Activated CD8-positive, alpha-beta memory T cell treated with anti-CD3 and anti-CD28 coated beads for 1 hour (primary cell): ENCODE measurements around the gene PDE5A.
A peak's percentile ranks its signal among the peaks of the same experiment; 100 is the strongest.
"Not testable (repeated sequence)": the region's sequence is repeated elsewhere in the genome, so short reads cannot be mapped to it uniquely, and the experiment has no call there.

Source experiments
- DNase-seq, 2 donors: peaks; one replicate each; pipeline ENCODE4 v3.0.0-alpha.2; 2020; ENCODE audit warnings: low read depth in 1 of 2; ENCODE audit errors: extremely low read depth in 1 of 2

Gene PDE5A

DNA sequence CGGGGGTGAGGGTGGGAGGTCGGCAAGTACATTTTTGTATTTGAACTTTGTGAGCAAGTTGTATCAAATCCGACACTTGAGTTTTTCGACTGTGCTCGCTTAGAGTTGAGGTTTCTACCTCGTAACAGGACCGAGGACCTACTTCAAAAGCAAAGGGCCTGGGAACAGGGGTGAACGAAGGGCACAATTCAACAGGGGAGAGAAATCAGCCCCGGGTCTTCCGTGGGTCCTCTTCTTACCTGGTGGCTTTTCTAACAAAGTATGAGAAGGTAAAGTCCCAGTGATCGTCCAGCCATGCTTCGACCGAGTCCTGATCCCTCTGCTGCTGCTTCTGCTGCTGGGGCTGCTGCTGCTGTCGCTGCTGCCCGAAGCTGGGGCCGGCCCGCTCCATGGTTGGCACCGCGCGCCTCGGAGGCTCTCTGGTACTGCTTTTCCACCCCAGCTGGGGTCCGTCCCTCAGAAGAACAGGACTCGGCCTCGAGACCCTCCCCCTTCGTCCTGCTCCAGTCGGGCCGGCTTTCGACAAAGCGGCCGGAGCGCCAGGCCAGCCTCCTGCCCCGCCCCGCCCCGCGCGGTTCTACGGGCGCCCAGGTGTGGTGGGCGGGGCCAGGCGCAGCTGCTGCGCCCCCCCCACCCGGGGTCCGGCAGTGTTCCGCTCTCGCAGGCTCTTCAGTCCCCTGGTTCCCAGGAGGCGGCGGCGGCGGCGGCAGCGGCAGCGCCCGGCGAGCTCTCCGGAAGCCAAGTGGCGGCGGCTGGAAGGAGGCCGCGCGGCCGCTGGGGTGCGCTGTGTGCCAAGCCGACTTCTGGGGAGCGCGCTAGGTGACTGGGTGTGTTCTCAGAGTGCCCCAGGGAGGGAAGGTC, at the start of gene PDE5A:
Gene PDE5A, minus strand, starts transcription at position 524 of the 861 bp plus-strand sequence. Its CDS starts 133 bp downstream, at position 391.
- peak in 1 of 2 donors; percentile 62 for DNase-seq

DNA sequence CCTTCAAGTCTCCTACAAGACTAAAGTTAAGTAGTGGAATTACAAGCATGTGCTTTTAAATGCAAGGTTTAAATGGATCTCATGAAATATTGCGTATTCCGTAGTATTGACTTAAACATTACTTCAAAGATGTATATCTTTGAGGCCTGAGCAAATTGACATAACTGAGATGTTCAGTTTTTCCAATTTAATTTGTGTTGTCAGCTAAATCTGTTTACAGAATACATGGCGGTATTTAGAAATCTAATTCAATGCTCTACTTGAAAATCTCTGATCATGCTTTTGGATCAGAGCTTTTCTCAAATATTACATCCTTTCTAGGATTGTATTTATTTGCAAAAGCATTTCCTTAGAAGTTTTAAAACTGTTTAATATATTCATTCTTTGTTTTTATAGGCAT, 47.5 kb upstream of the PDE5A start:
- DNase-seq, result no peak

DNA sequence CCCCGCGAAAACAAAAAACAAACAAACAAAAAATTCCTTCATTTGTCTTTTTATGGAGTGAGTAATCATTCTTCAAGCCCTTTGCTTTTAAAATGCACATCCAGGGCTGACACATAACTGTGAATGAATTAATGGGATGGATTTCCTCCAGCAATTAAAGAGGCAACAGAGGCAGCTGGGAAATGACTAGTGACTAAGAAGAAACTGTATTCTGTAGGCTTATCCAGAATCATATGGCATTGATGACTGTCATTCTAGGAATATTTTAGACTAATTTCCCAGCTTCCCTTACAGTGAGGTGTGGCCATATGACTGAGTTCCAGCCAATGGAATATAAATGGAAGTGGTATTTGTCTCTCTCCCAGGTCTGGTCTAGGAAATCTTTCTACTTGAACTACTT, 46.8 kb upstream of the PDE5A start:
- no peak for DNase-seq

DNA sequence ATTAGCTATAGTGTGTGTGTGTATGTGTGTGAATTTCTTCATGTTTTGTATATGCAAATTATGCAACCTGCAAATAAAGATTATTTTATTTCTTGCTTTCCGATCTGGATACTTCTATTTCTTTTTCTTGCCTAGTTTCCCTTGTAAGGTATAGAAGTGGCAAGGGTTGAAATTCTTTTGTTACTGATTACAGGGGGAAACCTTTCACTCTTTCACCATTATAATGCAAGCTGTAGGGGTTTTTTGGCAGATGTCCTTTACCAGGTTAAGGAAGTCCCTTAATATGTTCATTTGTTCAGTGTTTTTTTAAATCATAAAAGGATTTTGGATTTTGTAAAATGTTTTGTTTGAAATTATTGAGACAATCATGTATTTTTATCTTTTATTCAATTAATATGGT, 44.3 kb upstream of the PDE5A start:
- DNase-seq, result no peak

DNA sequence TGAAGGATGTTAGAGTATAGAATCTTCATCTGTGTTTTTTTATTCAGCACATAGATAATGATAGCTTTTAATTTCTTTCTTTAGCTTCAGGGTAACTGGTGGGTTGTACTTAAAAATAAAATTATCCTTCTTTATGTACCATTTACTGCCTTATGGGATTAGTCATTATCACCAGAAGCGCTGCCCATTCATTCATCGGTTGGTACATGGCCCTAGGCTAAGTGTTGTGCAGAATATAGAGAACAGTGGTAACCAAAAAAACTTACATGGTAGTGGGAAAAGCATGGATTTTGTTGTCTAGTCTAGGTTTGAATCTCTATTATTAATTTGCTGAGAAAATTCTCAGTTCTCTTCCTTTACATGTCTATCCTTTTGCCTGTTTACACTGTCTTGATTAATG, 43.5 kb upstream of the PDE5A start:
- DNase-seq, result no peak

DNA sequence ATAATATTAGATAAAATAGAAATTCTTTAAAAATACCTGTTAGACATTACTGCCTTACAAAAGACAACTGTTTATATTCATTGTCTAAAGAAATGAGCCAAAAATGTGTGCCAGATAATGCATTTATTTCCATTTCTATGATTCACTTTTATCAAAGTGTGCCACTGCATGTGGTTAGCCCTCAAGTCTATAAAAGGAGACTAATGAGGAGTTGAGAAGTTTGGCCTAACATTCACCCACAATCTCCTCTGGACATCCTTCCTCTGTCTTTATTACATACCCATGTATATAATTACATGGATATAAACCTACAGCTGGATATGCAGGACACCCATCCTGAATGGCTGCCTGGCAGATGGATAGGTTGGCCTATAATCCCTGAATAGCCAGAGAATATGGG, 42.6 kb upstream of the PDE5A start:
- no peak for DNase-seq

DNA sequence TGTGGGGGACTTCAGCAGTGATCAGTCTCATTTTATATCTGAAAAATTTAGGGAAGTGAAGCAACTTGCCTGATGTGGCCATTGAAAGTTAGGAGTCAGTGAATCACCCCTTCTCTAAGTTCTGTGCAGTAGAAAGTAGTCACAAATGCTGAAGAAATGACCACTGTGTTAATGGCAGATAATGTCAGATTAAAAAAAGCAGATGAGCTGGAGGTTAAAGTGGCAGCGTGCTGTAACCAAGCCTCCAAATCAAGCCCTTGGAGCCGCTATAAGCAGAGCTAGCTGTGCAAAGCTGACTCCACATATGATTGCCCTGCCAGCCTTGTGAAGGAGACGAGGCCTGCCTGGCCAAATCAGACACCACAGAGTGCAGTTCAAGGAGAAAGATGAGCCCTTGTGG, 39.2 kb upstream of the PDE5A start:
- no peak for DNase-seq

DNA sequence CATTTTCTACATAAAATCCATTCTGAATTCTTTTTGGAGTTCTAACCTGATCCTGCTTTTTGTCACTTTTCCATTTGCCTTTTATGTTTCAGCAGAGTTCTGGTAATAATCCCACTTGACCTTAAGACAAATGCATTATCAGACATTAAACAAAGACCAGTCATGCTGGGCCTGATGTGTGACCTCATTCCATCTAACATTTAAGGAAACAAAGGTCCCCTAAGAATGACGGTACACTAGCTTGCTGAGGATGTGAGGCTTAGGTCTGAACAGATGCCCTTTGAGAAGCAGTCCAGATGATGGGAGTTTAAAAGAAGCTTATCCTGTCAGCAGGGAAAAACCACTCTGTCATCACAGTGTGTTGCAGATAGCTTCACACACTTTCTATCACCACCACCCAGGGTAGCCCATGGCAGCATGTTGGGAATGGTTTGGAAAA, 38.1 kb upstream of the PDE5A start:
- no peak for DNase-seq

DNA sequence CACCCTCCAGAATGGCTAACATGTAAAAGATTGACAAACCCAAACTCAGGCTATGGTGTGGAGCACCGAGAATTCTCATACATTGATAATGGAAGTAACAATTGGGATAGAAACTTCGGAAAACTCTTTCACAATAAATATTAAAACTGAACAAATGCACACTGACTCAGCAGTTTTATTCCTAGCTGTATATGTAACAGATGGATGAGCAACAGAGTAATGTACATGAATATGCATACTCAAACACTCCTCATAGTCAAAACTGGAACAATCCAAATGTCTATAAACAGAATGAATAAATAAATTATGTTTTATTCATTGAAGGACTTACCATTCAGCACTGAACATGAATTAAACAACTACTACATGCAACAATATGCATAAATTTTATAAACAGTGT, 37.1 kb upstream of the PDE5A start:
- DNase-seq, result no peak

DNA sequence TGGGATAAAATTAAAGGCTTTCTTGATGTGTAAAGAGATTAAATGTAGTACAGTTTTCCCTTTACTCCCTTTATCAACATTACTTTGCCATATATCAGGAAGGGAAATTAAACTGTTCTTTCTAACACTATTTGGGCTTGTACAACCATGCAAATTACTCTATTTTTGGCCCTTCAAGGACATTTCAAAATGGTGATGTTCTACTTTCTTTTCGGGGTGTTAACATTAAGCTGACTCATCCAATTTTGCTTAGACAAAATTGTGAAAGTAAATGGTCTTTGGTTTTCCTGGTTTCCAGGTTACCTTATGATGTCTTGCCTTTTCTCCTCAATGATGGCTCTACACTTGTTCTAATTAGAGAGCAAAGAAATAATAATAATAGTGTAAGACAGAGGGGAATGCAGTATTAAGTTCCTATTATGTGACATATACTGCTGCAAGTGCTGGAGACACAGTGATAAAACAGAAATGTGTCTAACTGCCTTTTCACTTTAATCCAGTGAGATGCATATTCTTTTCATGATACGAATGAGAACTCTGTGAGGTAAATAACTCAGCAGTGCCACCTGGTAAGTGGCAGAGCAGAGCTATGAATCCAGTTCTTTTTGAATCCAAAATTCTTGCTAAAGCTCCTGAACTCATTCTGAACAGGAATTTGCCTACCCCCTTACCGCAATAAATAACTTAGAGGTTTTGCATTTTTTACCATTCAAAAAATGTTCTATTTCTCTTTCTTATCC, 35.7 kb upstream of the PDE5A start:
- no peak for DNase-seq

DNA sequence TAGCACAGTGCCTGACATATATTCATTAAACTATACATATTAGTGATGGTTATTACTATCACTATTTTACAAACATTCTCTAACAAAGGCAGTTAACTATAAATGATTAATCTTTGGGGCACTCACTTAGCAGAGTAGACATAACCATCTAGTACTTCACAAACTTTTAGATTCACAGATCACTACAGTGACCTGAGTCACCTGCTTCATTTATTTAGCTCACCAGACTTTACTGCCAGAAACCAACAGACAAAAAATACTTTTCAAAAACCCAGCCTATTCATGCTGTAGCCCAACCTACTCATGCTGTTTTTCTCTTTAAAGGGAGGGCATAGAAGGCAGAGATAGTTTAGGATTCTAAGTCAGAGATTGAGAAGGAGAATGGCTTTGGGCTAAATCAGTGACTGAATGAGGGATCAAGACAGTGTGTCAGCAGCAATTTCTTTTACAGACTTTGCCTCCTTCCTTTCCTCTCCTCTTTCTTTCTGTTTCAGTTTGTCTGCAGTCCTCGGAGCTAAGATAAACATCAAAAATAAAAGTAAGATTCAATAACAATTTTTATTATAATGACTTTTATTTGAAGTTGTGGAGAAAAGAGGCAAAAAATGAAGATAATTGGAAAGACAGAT, 34.7 kb upstream of the PDE5A start:
- no peak for DNase-seq

DNA sequence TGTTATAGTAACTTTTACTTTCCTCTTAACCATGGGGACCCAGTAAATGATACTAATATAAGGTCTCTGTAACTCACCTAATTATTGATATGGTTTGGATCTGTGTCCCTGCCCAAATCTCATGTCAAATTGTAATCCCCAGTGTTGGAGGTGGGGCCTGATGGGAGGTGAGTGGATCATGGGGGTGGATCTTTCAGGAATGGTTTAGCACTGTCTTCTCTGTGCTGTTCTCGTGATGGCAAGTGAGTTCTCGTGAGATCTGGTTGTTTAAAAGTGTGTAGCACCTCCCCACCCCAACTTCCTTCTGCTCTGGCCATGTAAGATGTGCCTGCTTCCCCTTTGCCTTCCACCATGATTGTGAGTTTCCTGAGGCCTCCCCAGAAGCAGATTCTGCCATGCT, 34.0 kb upstream of the PDE5A start:
- DNase-seq, result not testable (repeated sequence)

DNA sequence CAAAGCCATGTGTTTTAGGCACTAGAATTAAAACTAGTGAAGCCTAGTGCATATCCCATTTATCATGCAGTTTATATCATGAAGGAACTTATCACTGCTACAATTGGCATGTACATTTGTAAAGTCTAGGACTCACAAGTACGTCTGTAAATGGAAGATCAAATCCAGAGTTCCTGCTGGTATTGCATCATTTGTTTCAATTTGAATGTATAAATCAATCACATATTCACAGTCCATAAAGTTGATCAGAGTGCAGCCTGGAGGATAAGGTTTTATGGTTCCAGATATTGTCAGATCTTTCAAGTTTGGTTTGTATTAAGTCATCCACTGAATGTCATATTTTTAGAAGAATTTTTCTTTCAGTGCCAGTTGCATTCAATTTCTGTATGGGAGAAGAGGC, 32.6 kb upstream of the PDE5A start:
- DNase-seq, result no peak

DNA sequence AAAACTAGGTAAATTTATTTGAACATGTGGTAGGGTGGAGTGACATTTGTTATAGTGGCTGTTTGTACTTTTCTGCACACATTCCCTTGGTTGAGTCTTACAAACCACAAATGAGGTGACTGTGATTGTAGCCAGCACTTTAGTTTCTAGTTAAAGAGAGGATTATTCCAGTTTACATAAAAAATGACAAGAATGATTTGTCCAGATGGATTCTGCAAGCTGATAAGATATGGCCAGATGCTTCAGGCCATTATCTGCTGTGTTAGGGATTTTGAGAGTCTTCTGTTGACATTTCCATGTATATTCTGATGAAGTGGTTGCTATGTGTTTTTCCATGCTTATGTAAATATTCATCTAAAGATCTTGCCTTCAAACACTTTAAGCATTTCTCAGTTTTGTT, 31.0 kb upstream of the PDE5A start:
- no peak for DNase-seq

DNA sequence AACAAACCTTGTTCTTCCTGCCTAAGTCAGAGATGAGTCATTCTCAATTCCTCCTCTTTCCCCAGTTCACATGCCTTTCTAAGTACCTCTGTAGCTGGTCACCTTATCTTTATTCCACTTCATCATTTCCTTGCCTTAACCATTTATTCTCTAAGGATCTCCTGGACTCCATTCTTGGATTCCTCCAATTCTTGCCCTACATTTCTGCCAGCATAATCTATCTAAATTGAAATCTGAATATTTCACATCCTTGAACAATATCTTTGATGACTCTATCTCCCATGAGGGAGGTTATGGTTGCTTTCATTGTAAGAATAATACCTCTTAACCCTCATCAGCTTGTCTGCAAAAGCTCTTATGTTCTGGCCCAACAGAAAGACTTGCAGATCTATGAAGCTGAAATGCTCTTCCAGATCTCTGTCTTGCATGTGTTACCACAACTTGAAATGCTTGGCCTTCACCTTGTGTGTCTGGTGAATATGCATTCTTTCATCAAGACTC, 28.6 kb upstream of the PDE5A start:
- DNase-seq, result no peak

DNA sequence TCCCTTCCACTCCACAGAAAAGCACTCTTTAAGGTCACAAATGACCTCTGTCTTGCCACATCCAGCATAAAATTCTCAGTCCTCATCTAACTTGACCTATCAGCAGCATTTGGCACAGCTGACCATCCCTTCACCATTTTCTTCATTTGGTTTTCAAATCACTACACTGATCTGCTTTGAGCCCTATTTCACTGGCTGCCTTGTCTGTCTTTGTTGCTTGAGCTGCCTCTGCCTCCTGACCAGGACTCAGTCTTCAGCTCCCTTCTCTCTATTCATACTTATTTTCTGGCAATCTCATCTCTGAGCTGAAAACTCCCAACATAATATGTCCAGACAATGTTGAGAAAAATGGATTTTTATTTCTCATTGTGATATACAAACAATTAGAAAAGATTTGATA, 27.7 kb upstream of the PDE5A start:
- DNase-seq, result no peak

DNA sequence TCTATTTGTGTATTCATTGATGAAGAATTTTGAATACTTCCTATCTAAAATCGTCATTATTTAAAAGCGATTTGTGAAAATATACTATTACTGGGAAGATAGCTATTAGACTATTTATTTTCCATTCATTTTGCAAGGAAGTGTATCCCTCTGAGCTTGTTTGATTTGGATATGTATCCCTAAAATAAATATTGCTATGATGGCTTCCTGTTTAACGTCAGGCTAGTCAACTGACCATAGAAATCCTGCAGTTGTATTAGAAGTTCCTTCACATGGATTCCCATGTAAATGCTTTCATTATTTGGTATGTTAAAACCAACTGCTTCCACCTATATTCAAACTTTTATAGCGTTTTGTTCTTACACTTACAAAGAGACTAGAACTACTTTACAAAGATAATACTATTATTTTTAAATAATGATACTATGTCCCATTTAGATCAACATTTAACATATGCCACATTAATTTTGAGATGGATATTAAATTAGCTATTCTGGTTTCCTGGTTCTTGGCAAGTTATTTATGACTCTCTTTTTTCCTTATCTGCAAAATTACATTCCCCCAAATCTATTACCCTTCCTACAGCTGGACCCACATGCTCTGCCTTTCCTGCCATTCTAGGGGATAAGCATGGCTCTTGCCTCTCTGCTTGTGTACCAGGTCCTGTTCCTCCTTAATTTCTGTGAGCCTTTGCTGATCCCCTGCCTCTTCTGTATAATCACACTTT, 26.7 kb upstream of the PDE5A start:
- no peak for DNase-seq

DNA sequence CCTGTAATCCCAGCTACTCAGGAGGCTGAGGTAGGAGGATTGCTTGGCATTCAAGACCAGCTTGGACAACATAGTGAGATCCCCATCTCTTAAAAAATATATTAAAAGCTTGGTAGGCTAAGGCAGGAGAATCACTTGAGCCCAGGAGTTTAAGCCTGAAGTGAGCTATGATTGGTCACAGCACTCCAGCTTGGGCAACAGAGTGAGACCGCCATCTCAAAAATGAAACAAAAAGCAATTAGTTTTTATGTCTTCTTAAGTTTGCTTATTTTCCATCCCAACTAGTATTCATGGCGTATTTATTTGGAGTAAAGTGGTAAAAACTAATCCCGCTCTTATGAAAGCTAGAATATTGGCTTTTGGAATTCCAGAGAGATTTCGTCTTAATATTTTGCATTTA, 25.4 kb upstream of the PDE5A start:
- DNase-seq, result no peak

DNA sequence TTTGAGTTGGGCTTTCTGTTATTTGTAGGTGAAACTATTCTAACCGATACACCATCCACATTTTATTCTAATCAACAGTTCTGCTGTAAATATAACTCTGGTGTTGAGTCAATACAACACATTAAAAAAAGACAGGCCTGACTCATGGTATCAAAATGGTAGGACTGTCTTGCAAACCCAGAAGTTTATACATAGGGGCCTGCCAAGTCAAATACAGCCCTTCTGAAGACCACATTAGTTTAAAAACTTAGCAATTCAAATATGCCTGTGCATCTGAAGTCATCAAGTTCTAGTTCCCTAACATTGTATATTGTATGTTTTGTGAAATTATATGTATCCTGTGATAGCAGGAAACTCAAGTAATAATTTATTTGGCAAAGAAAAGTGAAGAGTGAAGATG, 24.4 kb upstream of the PDE5A start:
- no peak for DNase-seq

DNA sequence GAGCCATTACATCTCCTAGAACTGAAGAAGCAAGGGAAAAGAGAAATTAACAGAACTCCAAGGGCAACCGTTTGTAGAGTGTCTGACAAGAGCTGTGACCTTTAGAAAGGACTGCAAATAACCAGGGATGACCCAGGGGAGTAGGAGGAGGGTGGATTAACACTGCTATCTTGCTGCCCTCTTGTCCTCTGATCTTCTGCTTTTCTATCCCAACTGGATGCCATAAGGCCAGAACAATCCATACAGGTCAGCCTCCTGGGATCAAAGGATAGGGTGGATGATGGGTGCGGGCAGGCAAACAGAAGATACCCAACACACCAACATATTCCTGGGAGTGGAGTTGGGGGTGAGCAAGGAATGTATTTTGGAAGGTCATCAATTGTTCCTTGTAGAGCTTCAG, 19.8 kb upstream of the PDE5A start:
- no peak for DNase-seq

DNA sequence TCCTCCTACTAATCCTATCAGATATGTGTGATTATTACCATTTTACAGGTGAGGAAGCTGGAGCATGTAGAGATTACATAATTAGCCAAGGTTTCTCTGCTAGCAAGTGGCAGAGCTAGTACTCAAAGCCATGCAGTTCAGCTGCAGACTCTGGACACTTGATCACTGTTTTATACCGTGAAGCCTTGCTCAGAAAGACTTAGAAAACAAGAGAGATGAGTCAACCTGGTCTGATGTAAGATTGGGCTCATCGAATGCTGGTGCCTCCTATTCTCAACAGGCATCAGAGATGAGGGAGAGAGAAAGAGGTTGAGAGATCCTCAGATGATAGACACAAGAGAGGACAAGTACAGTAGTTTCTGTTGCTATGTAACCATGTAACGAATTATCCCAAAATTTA, 19.0 kb upstream of the PDE5A start:
- DNase-seq, result no peak
